Parathyroid adenoma (tissue), 2 donors: ENCODE measurements around the gene COL5A2.

Experiments
- H2AFZ ChIP-seq: fragments of 300-600 bp; sonication (generic); one replicate; pipeline ENCODE4 v1.7.0; 2017; ENCODE audit warnings: antibody characterized with exemption, mild to moderate bottlenecking
- H3K27ac ChIP-seq: fragments of 300-600 bp; sonication (generic); one replicate; pipeline ENCODE4 v1.7.0; 2017
- H3K27me3 ChIP-seq: fragments of 300-600 bp; sonication (generic); one replicate; pipeline ENCODE4 v1.7.0; 2017; ENCODE audit warnings: low read length; ENCODE audit not compliant: control insufficient read depth, insufficient read depth
- H3K36me3 ChIP-seq: fragments of 300-600 bp; sonication (generic); one replicate; pipeline ENCODE4 v1.7.0; 2017; ENCODE audit warnings: low read length; ENCODE audit not compliant: control insufficient read depth, insufficient read depth
- H3K4me1 ChIP-seq: fragments of 300-600 bp; sonication (generic); one replicate; pipeline ENCODE4 v1.7.0; 2017; ENCODE audit warnings: control low read depth
- H3K4me2 ChIP-seq: fragments of 300-600 bp; sonication (generic); one replicate; pipeline ENCODE4 v1.7.0; 2017; ENCODE audit warnings: low read length
- H3K4me3 ChIP-seq: fragments of 300-600 bp; sonication (generic); one replicate; pipeline ENCODE4 v1.7.0; 2017; ENCODE audit warnings: low read depth, low read length
- H3K79me2 ChIP-seq: fragments of 300-600 bp; sonication (generic); one replicate; pipeline ENCODE4 v1.7.0; 2017; ENCODE audit warnings: control low read depth
- H3K9ac ChIP-seq: fragments of 300-600 bp; sonication (generic); one replicate; pipeline ENCODE4 v1.7.0; 2017; ENCODE audit warnings: mild to moderate bottlenecking
- H3K9me3 ChIP-seq: fragments of 300-600 bp; sonication (generic); one replicate; pipeline ENCODE4 v1.7.0; 2017; ENCODE audit warnings: low read length; ENCODE audit not compliant: control insufficient read depth
- TF ChIP-seq, protein P1 (sequence below): fragments of 300-600 bp; sonication (generic); IDR thresholded peaks from one replicate; pipeline ENCODE4 v1.7.0; 2017; ENCODE audit warnings: antibody characterized with exemption, mild to moderate bottlenecking
- donor health status: primary hyperparathyroidism.

COL5A2 gene

DNA sequence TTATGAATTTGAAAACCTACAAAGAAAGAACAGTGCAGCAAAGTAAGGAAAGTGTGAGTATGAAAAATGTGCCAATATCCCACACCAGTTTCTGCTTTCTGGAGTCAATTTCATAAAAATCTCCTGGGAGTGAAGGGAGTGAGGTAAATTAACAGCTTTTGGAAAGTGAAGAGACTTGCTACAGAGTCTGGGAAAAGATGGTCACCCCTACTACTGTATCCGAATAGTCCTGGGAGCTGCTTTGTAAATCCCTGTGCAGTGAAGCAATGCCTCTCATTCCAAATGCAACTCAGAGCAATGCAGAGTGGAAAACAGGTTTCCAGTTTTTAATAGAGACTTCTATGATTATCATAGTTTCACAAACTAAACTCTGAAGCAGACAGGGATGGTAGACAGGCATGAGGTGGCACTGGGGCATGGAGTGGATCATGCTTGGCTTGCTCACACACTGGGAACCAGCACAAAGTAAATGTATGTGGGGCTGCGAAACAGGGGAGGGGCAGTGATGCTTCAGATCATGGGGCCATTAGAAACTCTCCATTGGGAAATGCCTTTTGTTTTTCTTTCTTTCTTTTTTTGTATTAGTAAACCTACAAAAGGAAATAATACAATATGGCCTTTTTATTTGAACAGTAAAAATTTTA is 10.6 kb downstream of the COL5A2 start:
- Histone ChIP-seq H3K4me3 (no peak overlapping the region), H3K27ac (no peak overlapping the region)

DNA sequence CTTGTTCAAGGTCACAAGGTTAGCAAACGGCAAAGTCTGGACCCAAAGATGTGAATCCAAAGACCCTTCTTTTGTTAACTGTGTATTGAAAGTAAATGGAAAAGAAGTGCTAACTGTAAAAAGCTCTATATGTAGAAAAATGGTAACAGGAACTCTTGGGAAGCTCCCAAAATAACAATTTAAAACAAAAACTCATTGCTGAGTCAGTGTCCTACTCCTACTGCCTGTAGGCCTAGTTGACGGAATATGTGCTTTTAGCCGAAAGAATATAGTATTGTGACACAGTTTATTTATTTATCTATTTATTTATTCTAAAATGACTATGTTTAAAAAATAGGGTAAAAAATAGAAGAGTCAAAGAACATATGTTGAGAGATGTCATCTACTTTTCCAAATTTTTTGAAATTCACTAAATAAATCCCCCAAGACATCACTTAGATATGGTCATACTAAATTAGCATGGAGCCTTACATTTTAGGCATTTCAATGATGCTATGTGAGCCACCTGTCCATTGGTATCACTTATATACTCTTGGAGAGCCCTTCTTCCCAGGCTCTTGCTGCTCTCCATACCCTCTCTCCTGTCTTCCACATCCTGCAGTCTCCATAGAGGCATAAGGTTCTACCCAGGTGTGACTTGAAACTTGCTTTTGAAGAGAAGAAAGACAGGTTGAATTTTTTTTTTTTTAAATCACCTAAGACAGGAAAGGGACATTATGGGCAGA is 13.7 kb downstream of the COL5A2 start:
- Histone ChIP-seq H3K79me2 (no peaks in the 10 kb centered on the region), H3K4me3 (no peak overlapping the region), H3K27ac (no peak overlapping the region), H3K9ac (no peak overlapping the region), H3K36me3 (no peaks in the 10 kb centered on the region), H3K4me1 (no peaks in the 10 kb centered on the region), H2AFZ (no peak overlapping the region), H3K9me3 (no peaks in the 10 kb centered on the region), H3K4me2 (no peak overlapping the region), H3K27me3 (no peaks in the 10 kb centered on the region)
- TF ChIP-seq, protein P1, sequence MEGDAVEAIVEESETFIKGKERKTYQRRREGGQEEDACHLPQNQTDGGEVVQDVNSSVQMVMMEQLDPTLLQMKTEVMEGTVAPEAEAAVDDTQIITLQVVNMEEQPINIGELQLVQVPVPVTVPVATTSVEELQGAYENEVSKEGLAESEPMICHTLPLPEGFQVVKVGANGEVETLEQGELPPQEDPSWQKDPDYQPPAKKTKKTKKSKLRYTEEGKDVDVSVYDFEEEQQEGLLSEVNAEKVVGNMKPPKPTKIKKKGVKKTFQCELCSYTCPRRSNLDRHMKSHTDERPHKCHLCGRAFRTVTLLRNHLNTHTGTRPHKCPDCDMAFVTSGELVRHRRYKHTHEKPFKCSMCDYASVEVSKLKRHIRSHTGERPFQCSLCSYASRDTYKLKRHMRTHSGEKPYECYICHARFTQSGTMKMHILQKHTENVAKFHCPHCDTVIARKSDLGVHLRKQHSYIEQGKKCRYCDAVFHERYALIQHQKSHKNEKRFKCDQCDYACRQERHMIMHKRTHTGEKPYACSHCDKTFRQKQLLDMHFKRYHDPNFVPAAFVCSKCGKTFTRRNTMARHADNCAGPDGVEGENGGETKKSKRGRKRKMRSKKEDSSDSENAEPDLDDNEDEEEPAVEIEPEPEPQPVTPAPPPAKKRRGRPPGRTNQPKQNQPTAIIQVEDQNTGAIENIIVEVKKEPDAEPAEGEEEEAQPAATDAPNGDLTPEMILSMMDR, result no peak

More for the DNA sequence above, 10.6 kb downstream of the COL5A2 start:
- Histone ChIP-seq H3K27me3 (no peaks in the 10 kb centered on the region), H3K4me2 (no peak overlapping the region), H2AFZ (no peak overlapping the region), H3K4me1 (no peaks in the 10 kb centered on the region), H3K9me3 (no peaks in the 10 kb centered on the region), H3K79me2 (no peaks in the 10 kb centered on the region), H3K9ac (no peak overlapping the region), H3K36me3 (no peaks in the 10 kb centered on the region)
- TF ChIP-seq, protein P1, result no peak

DNA sequence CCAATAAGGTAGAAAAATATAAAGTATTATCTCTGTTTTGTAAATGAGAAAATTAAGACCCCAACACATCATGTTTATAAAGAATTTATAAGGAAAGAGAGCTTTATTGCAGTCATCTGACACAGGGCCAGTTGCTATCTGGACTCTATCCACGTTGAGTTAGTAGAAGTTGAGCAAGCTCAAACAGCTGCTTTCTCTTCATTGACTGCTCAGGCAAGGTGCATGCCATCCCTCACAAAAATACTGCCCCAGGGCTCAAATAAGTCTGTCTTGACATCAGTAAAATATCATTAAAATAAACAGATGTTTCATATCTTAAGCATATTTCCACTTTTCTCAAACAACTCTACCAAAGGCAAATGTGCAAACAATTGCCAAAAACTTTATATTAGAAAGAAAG is 14.8 kb downstream of the COL5A2 start:
- Histone ChIP-seq H3K4me3 (no peak overlapping the region), H3K9ac (no peak overlapping the region), H3K4me2 (no peak overlapping the region), H3K9me3 (no peaks in the 10 kb centered on the region), H2AFZ (no peak overlapping the region), H3K4me1 (no peaks in the 10 kb centered on the region), H3K79me2 (no peaks in the 10 kb centered on the region), H3K36me3 (no peaks in the 10 kb centered on the region), H3K27me3 (no peaks in the 10 kb centered on the region), H3K27ac (no peak overlapping the region)
- TF ChIP-seq, protein P1, result no peak

DNA sequence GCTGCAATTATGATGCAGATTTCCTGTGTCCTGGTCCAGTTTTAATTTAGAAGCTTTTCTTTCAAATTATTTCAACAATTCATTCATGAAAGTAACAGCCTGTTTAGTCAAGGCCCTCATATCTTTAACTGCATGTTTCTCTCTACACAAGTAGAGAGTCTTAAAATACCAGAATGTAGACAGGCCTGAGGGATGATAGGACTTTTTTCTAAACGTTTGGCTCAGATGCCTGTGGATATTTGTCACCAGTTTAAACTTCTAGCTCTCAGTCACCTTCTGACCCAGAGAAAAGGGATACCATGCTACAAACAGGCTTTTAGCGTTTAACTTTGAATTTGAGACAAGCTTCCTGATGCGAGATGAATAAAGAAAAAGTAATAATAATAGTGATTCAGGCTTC is 15.7 kb downstream of the COL5A2 start:
- Histone ChIP-seq H3K4me3 (no peak overlapping the region), H3K79me2 (no peaks in the 10 kb centered on the region), H2AFZ (no peak overlapping the region), H3K9me3 (no peaks in the 10 kb centered on the region), H3K27me3 (no peaks in the 10 kb centered on the region), H3K27ac (no peak overlapping the region), H3K36me3 (no peaks in the 10 kb centered on the region), H3K4me1 (no peaks in the 10 kb centered on the region), H3K9ac (no peak overlapping the region), H3K4me2 (no peak overlapping the region)
- TF ChIP-seq, protein P1, result no peak

DNA sequence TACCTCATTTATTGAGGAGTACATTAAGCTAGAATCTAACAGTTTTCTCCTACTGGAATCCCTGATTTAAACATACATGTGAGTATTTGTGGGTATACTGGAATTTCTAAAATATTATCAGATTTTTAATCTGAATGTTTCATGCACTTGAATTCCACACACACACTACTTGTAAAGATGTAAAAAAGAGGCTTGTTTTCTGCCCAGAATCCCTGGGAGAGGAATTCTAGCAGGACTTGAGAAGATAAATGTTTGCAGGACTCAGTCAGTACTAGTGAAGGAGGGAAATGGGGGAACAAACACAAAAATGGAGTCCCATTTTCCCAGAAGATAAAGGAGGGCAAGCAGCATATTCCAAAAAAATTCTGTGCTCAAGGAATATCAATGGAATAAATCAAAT is 17.0 kb downstream of the COL5A2 start:
- Histone ChIP-seq H3K27ac (no peak overlapping the region), H3K36me3 (no peaks in the 10 kb centered on the region), H3K4me3 (no peak overlapping the region), H3K27me3 (no peaks in the 10 kb centered on the region), H3K9ac (no peak overlapping the region), H3K4me1 (no peaks in the 10 kb centered on the region), H2AFZ (no peak overlapping the region), H3K79me2 (no peaks in the 10 kb centered on the region), H3K9me3 (no peaks in the 10 kb centered on the region), H3K4me2 (no peak overlapping the region)
- TF ChIP-seq, protein P1, result no peak
